ENCODE measurements around the gene PLLP.
"Not testable (repeated sequence)": the region's sequence is repeated elsewhere in the genome, so short reads cannot be mapped to it uniquely, and the experiment has no call there.

PLLP gene

DNA sequence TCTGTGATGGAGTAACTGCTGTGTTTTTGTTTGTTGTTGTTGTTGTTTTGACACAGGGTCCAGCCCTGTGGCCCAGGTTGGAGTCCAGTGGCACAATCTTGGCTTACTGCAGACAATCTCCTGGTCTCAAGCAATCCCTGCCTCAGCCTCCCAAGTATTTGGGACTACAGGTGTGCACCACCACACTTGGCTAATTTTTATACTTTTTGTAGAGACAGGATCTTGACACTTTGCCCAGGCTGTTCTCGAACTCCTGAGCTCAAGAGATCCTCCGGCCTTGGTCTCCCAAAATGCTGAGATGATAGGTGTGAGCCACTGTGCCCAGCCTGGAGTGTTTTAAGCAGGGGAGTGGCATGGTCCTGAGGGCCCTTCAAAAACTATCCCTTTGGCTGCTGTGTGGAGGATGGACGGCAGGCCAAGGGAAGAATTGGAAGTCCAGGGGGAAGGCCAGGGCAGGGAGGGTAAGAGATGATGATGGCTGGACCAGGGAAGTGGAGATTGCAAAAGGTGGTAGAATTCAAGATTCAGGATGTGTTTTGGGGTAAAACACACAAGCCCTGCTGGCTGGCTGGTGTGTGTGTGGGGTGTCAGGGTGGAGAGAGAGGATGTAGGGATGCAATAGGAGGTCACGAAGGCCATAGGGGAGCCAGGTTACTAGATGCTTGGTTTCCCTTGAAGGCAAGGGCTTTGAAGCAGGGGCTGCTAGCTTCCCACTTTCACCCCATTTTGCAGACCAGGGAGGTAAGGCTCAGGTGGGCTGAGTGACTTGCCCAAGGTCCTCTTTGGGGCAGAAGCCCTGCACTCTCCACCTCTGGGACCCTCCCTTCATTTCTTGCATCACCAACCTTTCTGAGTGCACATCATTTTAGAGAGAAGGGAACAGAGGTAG lies 18.8 kb upstream of the PLLP start:
- no peak for DNase-seq (ENCODE audit: low read depth, low spot score)

DNA sequence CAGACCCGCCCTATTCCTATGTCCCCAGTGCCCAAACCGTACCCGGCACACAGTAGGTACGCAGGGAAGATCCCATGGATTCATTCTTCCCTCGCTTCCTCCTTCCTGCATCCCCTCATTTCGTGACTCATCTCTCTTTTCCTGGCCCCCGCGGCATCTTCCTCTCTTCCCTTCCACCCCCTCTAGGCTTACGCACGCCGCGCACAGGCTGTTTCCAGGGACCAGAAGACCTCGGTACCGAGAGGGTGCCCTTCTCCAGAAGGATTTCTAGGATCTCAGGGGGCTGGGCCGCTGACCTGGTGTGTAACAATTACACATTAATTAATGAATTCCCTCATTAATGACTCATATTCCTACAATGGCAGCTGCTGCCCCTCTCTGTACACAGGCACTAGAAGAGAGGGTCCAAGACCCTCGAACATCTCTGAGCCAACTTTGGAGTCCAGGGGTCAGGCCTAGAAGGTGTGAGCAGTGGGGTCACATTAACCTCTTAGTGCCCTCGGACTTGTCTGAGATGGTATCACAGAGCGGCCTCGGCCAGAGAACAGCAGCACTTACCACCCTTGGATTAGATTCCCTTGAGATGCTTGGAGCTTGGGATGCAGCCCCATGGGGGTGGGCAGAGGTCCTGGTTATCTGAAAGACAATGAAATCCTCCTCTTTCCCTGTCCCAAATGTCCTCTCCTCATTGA lies 16.8 kb upstream of the PLLP start:
- DNase-seq (ENCODE audit: low read depth, low spot score) = no peak

DNA sequence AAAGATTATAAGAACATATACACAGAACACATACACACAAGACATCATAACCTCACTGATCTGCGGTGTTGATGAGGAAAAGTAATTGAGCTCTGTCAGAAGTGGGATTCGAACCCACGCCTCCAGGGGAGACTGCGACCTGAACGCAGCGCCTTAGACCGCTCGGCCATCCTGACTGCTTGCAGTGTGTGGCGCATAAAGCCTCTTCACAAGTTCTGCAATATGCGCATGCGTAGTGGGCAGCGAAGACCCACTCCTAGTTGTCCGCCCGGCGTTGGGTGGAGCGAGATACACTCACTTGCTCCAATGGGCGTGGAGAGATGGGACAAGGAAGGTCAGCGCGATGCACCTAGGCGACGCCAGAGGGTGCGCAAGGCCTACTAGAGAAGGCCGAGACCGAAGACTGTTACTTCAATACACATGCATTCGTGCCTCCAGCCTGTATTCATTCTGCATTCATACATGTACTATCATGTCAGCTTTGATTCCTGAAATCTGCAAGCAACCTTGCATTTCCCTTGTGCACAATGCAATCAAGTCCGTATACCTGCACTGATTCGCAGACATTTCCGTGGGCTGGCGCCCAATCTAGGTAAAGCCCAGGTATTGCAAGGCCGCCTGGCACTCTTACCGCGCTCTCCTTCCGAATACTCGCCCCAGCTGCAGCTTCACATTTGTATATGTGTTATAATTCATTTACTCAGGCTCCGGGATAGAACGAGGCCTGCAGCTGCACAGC lies 16.1 kb upstream of the PLLP start:
- peak; percentile 99 for DNase-seq (ENCODE audit: low read depth, low spot score)

DNA sequence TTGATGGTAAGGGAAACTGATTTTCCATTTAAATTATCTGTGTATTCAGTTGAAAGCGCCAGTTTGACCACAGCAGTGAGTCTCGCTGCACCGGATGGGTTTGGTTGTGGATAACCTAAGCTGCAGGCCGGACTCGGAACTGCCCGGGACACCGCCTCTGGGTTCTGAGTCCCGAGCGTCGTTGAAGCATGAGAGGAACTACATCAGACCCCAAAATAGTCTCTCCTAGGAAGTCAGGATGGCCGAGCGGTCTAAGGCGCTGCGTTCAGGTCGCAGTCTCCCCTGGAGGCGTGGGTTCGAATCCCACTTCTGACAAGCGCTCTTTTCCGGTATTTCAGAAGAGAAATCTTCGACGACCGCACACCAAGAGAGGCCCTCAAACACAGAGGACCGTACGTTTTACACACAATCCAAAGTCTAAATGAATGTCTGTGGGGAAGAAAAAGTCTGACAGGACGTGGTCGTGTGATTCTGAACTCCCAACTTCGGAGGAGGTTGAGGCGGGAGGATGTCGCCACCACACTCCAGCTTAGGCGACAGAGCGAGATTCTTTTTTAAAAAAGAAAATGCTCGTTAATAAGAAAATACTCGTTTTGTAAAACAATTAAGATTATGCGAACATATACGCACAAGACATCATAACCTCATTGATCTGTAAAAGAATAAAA lies 15.4 kb upstream of the PLLP start:
- peak; percentile 71 for DNase-seq (ENCODE audit: low read depth, low spot score)

DNA sequence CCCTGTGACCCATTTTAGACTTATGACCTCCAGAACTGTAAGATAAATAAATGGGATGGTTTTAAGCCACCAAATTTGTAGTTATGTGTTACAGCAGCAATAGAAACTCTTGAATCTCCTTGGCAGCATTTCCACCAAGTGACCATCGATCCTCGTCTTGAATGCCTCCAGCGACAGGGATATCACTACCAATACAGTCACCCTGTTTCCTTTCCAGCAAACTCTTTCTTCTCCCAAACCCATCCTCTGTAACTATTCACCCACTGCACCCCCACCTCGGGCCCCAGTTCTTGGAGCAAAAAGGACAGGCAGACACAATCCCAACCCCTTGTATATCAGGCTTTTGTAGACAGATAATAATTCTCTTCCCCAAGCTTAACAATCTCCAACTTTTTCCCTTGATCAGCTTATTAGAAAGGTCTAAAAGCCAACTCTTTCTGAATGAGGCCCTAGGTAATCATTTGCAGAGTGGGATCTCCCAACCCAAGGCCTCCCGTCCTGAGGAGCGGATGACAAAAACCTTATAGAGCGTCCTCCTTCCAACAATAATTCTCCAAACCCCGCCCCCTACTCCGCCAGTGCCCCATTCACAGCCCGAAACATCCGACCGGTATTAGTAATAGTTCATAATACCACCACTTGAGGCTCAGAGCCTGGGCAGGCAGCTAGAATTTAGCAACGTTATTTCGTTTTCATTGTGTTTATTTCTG lies 14.7 kb upstream of the PLLP start:
- DNase-seq (ENCODE audit: low read depth, low spot score) = no peak

DNA sequence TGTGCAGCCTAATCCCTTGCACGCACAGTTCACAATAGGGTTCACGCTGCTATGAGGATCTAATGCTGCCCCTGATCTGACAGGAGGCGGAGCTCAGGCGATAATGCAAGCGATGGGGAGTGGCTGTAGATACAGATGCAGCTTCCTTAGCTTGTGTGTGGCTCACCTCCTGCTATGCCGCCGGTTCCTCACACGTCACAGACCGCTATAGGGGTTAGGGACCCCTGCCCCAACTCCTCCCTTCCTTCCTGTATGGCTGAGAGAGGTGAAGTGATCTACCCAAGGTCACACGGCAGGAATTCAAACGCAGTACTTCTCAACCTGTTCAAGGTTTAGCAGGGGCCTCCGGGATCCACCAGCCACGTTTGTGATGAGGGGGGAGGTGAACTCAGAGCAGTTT lies 13.4 kb upstream of the PLLP start:
- DNase-seq (ENCODE audit: low read depth, low spot score) = no peak

DNA sequence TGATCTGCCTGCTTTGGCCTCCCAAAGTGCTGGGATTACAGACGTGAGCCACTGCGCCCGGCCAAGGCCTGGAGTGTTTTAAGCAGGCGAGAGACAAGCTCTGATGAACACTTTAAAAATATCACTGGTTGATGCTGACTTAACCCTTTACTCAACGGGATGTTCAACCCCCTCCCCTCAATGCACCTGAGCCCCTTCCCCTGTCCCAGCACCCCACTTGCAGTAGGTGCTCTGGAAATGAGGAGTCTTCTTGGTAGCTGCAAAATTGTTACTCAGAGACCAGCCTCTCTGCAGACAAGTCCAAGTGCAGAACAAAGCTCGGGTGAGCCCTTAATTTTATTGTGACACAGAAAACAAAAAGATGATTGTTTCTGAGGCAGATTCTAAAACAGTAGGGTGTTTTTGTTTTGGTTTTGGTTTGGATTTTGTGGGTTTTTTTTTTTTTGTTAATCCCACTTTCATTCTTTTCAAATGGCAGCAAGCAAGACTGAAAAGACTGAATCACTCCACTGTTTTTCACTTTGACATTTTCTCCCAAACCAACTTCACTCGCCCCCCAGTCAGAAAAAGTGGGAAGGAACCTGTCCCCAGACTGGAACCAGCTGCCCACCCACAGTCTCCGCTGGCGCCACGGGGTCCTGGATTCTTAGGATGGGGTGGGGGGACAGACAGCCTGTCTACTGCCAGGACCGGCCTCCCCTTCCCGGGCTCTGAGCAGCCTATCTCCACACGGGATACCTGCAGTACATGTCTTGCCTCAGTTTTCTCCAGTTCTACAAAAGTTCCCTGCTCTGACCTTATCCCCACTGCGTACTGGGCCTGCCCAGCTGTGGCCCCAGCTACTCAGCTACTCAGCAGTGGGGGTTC lies 5.2 kb upstream of the PLLP start:
- no peak for DNase-seq (ENCODE audit: low read depth, low spot score)

DNA sequence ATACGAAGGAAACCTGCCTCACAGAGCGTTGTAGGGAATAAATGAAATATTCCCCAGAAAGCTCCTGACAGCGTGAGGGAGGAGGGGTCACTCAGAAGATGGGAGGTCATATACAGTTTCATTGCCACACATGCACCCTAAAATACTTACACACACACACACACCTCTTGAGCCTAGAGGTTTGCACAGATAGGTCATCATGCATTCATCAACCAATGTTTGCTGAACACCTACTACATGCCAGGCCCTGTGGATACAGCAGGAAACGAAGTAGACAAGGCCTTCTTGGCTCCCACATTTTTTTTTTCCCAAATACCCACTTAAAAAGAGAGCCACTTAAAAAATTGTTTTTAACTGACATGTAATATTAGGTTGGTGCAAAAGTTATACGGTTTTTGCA lies 907 bp upstream of the PLLP start:
- no peak for DNase-seq (ENCODE audit: low read depth, low spot score)

DNA sequence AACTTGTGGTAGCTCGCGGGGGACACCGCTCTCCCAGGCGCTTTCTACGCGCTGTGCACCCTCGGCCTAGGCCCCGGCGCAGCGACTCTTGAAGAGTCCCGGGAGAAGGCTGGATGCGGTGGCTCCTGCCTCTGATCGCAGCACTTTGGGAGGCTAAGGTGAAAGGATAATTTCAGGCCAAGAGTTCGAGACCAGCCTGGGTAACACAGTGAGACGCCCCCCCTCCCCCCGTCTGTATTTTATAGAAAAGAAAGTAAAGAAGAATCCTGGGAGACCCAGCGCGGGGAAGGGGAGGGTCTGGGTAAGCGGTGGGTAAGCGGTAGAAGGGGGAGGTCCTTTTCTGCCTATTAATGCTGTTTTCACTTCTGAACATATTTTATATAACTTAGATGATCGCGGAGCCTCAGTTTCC lies 486 bp upstream of the PLLP start:
- DNase-seq (ENCODE audit: low read depth, low spot score) = no peak

DNA sequence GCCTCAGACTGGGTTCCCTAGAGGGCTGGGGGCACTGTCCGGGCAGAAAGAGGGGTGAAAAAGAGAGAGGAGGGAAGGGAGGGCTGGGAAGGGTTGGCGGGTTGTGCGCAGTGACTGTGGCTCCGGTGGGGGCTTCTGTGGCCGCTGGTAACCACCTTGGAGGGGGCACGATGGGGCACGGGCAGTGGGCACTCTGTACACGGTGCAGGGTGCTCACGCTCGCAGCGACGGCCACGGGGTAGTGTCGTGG lies 588 bp downstream of the PLLP start:
- no peak for DNase-seq (ENCODE audit: low read depth, low spot score)

DNA sequence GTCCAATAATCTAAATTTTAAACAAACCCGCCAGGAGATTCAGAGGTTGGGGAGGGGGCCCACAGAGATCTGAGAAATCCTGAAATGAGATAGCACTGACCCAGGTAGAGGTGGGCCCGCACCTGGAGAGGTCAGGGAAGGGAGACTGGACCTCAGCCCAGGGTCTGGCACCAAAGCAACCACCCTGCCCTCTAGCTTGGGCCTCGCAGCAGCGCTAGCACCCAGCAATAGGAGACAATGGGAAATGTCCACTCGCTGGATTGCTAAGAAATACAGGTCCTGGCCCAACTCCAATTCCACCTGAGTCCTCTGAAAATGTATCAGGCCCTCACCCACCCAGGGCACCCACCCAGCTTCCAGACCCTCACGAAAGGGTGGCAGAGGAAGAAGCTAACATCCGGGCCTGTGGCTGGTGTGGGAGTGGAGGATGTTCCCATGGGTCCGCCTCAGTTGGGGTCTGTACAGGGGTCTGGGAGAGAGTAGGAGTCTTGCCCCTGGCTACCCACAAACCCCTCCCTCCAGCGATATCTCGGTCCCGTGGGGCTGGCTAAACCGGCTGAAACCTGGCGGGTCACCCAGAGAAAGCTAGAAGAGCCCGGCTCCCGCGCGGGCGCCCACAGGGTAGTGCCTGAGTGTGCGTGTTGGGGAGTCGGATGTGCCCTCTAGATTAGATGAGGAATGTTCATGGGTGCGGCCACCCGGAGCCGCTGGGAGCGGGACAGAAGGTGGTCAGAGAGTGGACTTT lies 1.1 kb downstream of the PLLP start:
- no peak for DNase-seq (ENCODE audit: low read depth, low spot score)

DNA sequence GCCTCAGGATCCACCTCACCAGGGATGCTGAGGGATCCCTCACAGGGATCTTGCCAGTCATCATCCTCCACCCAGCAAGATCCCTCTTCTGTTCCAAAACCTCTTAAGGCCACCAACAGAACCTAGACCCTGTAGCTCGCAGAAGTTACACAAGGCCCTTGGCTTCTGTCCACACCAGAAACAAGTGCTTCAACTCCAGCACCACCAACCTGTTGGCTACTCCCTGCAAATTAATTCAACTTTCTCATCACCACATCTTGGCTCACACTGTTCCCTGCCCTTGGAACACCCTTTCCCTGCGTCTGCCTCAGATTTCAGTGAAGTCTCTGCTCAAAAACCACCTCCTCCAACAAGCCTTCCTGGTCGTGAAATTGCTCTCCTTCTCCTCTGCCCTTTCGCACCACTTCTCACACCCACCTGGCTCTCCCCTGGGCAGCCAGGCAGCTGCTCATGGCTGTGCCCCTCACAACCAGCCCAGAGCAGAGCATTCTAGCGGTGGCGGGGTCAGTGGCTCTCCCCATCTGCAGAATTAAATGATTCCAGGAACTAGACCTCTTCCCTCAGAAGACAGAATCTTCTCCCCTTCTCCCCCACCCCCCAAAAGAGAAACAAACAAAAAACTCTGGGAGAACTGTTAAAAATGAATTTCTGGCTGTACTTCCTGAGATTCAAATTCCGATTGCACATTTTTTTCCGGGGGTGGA lies 1.8 kb downstream of the PLLP start:
- no peak for DNase-seq (ENCODE audit: low read depth, low spot score)

DNA sequence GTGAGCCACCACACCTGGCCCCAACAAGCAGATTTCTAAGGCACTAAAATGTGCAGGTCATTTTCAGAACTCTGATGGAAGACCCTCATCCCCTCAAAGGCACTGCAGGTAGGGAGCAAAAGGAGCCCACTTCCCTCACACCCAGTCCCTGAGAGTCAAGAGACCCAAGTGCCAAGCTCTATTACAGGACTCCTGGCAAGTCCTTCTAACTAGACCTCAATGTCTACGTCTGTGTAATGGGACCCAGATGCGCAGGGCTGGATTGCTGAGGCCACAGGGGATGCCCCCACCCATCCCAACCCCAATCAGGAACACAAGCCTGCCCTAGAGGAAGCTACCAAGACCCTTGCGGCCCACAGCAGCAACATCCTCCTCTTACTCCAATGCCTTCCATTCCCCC lies 2.7 kb downstream of the PLLP start:
- DNase-seq (ENCODE audit: low read depth, low spot score) = no peak

DNA sequence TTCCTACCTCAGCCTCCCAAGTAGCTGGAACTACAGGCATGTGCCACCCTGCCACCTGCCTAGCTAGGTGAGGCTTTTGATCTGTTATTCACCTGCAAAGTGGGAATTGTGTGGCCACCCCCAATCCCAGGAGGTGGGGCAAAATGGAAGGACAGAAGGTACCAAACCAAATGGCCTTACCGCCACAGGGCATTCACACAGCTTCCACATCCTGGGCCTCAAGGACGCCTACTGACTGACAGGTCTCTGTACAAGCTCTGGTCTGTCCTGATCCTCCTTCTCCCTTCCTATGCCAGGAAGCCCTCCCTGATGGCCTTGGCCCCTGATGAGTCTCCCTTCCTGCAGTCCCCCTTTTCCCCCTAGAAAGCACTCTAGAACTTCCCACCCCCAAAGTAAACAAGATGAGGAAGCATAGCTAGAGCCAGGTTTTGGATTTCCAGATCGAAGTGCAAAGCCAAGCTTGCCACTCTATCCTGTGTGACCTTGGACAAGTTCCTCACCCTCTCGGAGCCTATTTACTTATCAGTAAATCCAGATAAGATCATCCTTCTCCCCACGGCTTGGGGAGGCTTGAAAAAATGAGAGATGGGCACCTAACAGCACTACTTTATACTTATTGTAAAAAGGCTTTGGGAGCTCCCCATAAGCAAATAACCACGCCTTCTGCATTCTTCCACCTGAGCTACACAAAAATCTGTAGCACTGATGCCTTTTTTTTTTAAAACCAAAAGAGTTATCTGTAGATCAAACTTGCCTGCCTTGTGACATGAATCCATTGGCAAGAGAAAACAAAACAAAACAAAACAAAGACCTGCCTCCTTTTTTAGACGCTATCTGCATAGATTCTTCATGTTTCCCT lies 4.5 kb downstream of the PLLP start:
- DNase-seq (ENCODE audit: low read depth, low spot score) = no peak

DNA sequence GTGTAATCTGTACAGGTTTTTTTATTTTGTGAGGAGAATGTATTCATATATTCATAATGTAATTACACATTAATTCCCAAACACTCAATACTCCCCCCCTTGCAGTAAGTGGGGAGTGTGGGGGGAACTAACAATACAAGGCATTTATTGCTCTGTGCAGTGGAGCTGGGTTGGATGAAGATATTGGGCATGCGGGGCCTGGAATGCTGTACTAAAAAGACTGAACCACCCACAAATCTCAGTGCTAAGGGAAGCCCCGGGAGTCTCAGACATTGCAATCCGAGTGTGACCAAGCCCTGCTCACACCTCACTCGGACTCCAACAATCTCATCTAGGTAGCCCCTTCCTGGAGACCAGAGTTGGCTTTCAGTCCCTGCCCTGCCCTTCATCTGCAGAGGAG lies 6.0 kb downstream of the PLLP start:
- DNase-seq (ENCODE audit: low read depth, low spot score) = no peak

DNA sequence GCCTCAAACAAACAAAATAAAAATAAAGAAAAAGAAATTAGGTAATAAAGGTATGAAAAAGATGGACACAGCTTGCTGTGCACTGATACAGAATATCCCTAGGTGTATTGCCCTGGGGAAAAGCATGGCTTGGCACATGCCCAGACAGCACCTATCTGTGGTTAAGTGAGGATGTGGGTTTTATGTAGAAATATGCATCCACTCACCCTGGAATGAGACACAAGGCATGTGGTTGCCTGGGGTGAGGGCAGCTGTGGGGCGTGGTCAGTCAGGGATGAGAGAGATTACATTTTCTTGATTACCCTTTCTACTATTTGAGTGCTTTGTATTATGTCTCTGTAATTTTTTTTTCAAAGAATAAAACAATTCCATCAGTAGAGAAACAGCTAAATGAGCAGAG lies 6.9 kb downstream of the PLLP start:
- no peak for DNase-seq (ENCODE audit: low read depth, low spot score)

DNA sequence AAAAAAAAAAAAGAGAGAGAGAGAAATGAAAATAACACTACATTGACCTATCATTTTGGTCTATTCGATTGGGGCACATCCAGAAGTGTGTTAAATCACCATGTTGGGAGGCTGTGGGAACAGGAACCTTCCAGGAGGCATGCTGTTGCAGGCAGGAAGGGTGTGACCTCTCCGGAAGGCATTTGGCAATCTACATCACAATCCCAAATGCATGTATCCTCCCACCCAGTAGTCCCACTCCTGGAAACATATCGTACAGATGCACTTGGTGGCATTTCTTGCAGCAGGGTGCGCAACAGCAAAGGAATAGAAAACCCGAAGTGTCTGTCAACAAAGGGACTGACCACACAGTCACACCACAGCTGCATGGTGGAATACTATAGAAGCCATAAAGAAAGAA lies 7.9 kb downstream of the PLLP start:
- DNase-seq (ENCODE audit: low read depth, low spot score) = no peak

DNA sequence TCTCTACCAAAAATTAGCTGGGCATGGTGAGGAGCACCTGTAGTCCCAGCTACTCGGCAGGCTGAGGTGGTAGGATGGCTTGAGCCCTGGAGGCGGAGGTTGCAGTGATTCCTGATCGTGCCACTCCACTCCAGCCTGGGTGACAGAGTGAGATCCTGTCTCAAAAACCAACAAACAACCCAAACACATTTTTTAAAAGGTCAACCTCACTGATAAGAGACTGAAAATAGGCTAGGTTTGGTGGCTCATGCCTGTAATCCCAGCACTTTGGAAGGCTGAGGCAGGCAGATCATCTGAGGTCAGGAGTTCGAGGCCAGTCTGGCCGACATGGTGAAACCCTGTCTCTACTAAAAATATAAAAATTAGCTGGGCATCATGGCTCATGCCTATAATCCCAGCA lies 8.5 kb downstream of the PLLP start:
- DNase-seq (ENCODE audit: low read depth, low spot score) = not testable (repeated sequence)
